C4-2B (cell line): ENCODE data around the gene PPT2.
A peak's percentile ranks its signal among the peaks of the same experiment; 100 is the strongest.

Source experiments
- H3K27ac ChIP-seq: fragments of 450-650 bp; 2 replicates; pipeline ENCODE4 v1.5.1; 2017
- ZFX ChIP-seq: fragments of 450-650 bp; IDR thresholded peaks from 2 replicates; pipeline ENCODE4 v1.6.1; 2017
- TF ChIP-seq, protein P1 (sequence below): fragments of 450-650 bp; conservative IDR thresholded peaks from 2 replicates; pipeline ENCODE4 v1.5.1; 2017; ENCODE audit warnings: mild to moderate bottlenecking

Gene PPT2

DNA sequence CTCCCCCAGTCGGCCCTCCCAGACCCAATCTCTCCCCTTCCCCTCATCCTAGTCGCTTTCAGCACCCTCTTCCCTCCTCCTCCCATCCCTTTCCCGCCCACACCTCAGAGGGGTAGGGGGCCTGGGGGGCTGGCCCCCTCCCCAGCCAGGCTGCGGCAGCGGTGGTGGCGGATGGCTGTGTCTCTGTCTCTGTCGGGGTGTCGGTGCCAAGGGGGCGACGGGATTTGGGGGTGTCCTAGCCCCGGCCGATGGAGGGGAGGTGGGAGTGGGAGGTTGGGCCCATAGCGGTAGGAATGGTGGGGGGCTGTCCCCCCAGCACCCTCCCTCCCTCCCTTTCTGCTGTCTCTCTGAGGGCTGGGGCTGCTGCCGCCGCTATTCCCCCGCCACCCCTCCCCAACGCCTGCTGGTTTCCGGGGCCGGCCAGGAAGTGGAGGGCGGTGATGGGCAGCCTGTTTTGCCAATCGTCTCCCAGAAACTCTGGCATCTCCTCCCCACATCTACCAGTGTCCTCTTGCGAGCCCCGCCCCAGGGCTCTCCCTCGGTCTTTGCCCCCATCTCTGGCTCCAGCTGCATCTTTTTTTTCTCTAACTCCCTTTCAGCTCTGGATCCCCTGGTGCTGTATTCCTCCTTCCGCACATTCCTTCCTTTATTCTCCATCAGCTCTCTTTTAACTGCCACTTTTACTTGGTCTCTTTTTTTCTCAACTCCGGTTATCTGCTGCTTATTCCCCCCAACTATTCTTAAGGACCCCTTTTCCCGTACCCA is 22.0 kb downstream of the PPT2 start, which contains the start of gene AGPAT1:
TSS of gene AGPAT1 (minus strand) at position 374 of the 765 bp plus-strand sequence. CDS start 4,588 bp downstream, outside the sequence.
- H3K27ac ChIP-seq = peak within 1 kb of the TSS; percentile 81
- no peak for TF ChIP-seq ZFX
- TF ChIP-seq, protein P1, sequence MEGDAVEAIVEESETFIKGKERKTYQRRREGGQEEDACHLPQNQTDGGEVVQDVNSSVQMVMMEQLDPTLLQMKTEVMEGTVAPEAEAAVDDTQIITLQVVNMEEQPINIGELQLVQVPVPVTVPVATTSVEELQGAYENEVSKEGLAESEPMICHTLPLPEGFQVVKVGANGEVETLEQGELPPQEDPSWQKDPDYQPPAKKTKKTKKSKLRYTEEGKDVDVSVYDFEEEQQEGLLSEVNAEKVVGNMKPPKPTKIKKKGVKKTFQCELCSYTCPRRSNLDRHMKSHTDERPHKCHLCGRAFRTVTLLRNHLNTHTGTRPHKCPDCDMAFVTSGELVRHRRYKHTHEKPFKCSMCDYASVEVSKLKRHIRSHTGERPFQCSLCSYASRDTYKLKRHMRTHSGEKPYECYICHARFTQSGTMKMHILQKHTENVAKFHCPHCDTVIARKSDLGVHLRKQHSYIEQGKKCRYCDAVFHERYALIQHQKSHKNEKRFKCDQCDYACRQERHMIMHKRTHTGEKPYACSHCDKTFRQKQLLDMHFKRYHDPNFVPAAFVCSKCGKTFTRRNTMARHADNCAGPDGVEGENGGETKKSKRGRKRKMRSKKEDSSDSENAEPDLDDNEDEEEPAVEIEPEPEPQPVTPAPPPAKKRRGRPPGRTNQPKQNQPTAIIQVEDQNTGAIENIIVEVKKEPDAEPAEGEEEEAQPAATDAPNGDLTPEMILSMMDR = no peak

DNA sequence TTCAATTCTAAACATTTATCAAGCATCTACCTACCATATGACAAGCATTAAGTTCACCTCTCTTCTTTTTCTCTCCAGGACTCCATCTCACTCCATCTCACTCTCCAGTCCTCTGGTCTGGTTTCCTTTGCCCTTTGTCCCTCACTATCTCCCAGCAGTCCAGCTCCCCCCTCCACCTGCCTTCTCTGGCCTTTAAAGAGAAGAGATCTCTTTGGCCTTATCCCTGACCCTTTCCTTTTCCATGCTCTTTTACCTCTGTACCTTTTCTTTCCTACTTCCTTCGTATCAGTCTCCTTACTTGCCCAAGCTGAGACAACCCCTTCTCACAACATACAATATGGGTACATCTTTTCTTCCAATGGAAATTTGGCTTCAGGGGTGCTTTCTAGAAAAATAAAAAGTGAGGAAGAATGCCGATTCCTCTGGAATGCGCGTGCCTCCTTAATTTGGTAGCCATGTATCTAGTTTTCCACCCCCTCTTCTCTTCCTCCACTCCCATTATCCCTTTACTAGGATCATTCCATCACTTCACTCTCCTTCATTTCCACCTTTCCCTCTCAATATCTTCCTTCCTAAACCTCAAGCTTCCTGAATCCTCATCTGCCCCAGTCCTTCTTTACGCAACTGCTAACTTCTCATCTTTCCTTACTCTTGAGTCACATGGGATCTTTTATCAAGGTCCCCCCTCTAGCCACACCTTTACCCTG is 22.7 kb downstream of the PPT2 start:
- peak overlapping the region; percentile 81 for H3K27ac ChIP-seq
- no peak for TF ChIP-seq ZFX
- TF ChIP-seq, protein P1 = no peak

DNA sequence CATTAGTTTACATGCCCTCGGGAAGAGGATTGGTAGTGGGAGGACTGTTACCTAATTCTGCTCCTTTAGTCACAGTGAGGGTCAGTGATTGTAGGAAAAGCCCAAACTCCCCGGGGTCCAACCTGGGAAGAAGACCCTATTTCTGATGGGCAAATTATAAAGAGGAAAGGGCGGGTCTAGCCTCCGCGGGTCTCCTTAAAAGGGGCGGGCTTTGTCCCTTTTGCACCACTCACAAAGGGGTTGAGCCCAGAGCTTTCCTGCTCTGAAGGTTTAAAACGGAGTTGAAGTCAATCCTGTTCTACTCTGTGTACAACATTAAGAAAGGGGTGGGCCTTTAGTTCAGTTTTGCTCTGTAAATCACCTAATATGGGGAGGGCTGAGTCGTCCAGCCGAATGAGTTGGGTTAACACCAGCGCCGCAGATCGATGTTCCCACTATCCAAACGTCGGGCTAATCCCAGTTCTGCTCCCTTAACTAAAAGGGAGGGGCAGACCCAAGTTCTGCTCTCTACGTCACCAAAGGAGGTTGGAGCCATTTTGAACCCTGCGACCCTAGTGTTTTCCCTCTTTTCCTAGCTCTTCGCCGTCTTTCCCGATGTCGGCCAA is 23.3 kb downstream of the PPT2 start:
- TF ChIP-seq, protein P1 = no peak
- no peak for TF ChIP-seq ZFX
- peak overlapping the region; percentile 81 for H3K27ac ChIP-seq

DNA sequence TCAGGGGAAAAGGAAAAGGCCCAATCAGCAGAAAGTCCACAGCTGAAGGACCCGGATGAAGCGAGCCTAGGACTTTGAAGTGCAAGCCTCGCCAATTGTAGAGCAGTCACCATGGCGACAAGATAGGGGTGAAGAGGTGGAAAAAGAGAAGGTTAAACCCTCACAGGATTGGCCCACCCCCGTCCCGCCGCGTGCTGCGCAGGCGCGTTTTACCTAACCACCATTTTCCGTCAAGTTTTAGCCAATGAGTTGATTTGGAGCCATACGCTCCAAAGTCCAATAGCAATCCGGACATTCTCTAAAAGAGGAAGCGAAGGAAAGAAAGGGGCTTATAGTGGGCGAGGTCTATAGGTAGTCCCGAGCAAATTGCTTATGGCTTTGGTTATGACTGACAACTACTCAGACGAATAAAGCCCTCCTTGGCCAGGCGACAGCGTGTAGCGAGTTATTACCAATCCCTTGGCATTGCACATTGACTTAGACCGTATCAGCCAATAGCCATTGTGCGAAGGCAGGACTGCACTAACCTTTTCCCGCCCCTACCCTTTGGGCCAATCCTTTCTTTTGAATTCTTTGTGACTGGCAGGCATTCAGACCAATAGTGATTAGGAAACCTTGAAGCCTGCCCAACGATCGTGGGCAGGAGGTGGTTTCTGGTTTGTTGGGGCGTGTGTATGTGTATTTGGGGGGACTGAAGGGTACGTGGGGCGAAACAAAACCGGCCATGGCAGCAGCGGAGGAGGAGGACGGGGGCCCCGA is 24.0 kb downstream of the PPT2 start, which contains the start of gene RNF5:
TSS of gene RNF5 (plus strand) at position 618 of the 759 bp plus-strand sequence. CDS start at position 725, 107 bp downstream.
- no peak for TF ChIP-seq ZFX
- TF ChIP-seq, protein P1 = no peak

DNA sequence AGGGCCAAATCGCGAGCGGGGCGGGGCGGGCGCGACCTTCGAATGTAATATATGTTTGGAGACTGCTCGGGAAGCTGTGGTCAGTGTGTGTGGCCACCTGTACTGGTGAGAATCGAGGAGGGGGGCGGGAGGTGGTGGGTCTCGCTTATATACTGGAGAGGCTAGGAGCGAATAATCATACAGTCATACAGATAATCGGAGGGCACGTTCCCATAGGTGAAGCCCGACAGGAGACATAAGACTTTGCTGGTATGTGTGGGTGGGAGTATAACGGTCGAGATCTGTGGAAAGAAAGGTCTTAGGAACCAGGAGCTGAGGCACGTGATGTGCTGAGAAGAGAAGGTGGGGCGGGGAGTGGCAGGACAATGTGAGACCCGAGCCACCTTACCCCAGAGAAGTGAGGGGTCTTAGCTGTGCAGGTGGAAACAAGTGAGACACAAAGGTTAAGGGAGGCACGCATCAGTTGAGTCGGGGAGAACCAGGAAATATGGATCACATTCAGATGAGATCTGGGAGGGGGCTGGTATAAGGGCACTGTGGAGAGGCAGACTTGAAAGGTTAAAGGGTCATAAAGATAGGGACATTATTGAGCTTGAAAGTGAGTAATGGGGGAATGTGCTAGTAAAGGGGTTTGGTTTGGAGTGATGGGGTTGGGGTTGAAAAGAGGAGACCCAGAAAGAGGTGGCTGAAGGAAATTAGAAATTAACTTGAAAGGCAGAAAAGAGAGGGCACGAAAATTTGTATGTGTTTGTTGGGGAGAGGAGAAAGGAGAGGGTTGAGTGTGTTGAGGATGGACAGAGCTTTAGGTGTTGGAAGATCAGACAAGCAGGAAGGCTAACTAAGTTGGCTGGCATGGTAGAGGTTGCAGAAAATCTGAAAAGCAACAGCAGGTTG is 24.9 kb downstream of the PPT2 start:
- H3K27ac ChIP-seq = peak overlapping the region; percentile 81
- no peak for TF ChIP-seq ZFX
- TF ChIP-seq, protein P1 = no peak

More for the DNA sequence above, 24.0 kb downstream of the PPT2 start, which contains the start of gene RNF5:
- peak within 1 kb of the TSS; percentile 81 for H3K27ac ChIP-seq

DNA sequence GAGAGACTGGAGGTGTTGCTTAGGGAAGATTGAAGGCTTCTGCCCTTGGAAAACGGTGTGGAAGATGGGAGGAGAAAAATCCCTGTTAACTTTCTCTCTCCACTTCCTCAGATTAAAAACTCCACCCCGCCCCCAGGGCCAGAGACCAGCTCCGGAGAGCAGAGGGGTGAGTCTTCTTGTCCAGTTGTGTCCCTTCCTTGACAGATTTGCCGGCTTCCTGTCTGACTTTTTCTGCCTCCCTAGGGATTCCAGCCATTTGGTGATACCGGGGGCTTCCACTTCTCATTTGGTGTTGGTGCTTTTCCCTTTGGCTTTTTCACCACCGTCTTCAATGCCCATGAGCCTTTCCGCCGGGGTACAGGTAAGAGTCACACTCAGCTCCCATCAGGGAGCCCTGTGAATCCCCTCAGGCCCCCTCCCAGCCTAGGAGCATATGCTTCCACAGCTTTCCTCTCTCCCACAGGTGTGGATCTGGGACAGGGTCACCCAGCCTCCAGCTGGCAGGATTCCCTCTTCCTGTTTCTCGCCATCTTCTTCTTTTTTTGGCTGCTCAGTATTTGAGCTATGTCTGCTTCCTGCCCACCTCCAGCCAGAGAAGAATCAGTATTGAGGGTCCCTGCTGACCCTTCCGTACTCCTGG is 25.9 kb downstream of the PPT2 start:
- TF ChIP-seq, protein P1 = no peak
- no peak for TF ChIP-seq ZFX
- no peak overlapping the region for H3K27ac ChIP-seq
